Stimulated activated CD8-positive, alpha-beta memory T cell treated with anti-CD3 and anti-CD28 coated beads, Interleukin-15, amount 100 ng/mL, for 4 hours (primary cell): ENCODE measurements around the gene SNX6.
"Not testable (repeated sequence)": the region's sequence is repeated elsewhere in the genome, so short reads cannot be mapped to it uniquely, and the experiment has no call there.

Source experiments
- DNase-seq, 2 donors: peaks; one replicate each; pipeline ENCODE4 v3.0.0-alpha.2; 2020; ENCODE audit warnings: low read depth in 2 of 2

SNX6 gene

GRCh38 chr14:34629657-34630529 is at the start of gene SNX6:
Gene SNX6, minus strand, starts transcription at chr14:34630148. Its CDS starts 32 bp downstream, at chr14:34630116.
- peak; percentile 57 to 70 for DNase-seq

- no peak for DNase-seq
These were observed 48.8 kb upstream of the SNX6 start for GRCh38 chr14:34678735-34679134.

GRCh38 chr14:34678306-34678705 is 48.4 kb upstream of the SNX6 start:
- DNase-seq: no peak

- DNase-seq: no peak
These were observed 46.7 kb upstream of the SNX6 start for GRCh38 chr14:34676516-34677211.

GRCh38 chr14:34673702-34674101 is 43.8 kb upstream of the SNX6 start:
- no peak for DNase-seq

- no peak for DNase-seq
These were observed 41.8 kb upstream of the SNX6 start for GRCh38 chr14:34671716-34672115.

GRCh38 chr14:34668111-34668510 is 38.2 kb upstream of the SNX6 start:
- DNase-seq: no peak

GRCh38 chr14:34667007-34667406 is 37.1 kb upstream of the SNX6 start:
- no peak for DNase-seq

- no peak for DNase-seq
These were observed 36.0 kb upstream of the SNX6 start for GRCh38 chr14:34665785-34666435.

GRCh38 chr14:34662561-34663088 is 32.7 kb upstream of the SNX6 start:
- DNase-seq: no peak

- DNase-seq: no peak
These were observed 30.8 kb upstream of the SNX6 start for GRCh38 chr14:34660796-34661195.

- DNase-seq: no peak
These were observed 26.0 kb upstream of the SNX6 start for GRCh38 chr14:34655959-34656358.

- not testable (repeated sequence) for DNase-seq
These were observed 23.1 kb upstream of the SNX6 start for GRCh38 chr14:34653073-34653472.

GRCh38 chr14:34652348-34652747 is 22.4 kb upstream of the SNX6 start:
- not testable (repeated sequence) for DNase-seq

GRCh38 chr14:34650786-34651584 is 21.0 kb upstream of the SNX6 start:
- DNase-seq: no peak

GRCh38 chr14:34650006-34650405 is 20.1 kb upstream of the SNX6 start:
- DNase-seq: not testable (repeated sequence)

GRCh38 chr14:34649344-34649743 is 19.4 kb upstream of the SNX6 start:
- no peak for DNase-seq

- DNase-seq: no peak
These were observed 16.8 kb upstream of the SNX6 start for GRCh38 chr14:34646570-34647255.

- DNase-seq: no peak
These were observed 13.4 kb upstream of the SNX6 start for GRCh38 chr14:34643361-34643760.

GRCh38 chr14:34642595-34642994 is 12.6 kb upstream of the SNX6 start:
- DNase-seq: no peak

- no peak for DNase-seq
These were observed 10.9 kb upstream of the SNX6 start for GRCh38 chr14:34640826-34641225.
